GM19467 (cell line): ENCODE measurements around the gene LCN12.

Experiments
- ATAC-seq: cut with Tn5 transposase; IDR thresholded peaks from one replicate; pipeline ENCODE4 v1.9.1; 2021; ENCODE audit warnings: mild to moderate bottlenecking, moderate library complexity; ENCODE audit not compliant: unreplicated experiment

LCN12 gene

DNA sequence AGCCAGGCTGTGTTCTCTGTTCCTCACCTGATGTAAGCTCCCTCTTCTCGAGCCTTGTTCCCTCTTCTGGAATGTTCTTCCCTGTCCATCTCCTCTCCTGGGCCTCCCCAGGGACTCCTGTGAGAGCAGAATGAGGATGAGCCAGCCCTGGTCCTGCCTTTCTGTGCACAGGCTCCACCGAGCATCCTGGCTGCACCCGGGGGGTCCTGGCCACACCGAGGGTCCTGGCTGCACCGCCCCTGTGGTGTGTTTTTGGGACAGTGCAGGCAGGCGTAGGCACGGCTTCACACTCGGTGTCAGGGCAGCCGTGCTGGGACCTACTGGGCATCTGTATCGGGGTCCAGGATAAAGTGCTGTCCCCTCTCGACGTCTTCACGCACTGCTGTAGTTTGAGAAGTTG is 25.3 kb upstream of the LCN12 start:
- ATAC-seq = no peak

DNA sequence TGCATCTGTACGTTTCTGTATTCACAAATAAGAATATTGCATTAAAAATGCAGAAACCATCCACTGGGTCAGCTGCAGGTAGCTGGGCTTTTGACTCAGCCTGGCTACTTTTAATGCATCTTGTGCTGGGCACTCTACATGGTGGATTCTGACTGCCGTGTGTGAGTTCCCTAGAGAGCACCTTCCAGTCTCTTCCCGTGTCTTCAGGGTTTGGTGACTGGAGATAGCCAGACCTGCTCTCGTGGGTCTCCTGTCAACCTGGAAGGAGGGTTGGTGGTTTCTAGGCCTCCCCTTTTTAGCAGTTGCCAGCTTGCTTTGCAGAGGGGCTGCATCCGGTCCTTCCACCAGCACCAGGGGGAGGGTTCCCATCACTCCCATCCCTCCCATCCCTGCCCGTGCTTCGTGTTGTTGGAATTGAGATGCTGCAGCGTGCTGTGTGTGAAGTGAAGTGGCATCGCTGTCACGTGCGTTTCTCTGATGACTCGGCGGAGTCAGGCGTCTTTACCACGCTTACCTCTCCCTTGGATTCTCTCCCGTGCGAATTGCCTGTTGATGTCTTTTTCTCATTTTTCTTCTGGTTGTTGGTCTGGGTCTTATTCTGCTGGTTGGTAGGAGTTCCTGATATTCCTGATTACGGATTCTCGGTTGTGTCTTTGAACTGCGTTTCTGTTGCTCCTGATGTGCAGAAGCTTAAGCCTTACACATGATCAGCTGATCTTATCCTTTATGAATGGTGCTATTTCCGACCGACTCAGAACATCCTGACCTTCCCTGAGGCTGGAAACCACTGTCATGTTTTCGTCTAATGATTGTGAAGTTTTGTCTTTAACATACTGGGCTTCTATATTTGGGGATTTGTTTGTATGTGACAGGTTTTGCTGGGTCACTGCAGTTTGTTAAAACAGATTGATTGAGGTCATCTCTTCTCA is 24.5 kb upstream of the LCN12 start:
- no peak for ATAC-seq

DNA sequence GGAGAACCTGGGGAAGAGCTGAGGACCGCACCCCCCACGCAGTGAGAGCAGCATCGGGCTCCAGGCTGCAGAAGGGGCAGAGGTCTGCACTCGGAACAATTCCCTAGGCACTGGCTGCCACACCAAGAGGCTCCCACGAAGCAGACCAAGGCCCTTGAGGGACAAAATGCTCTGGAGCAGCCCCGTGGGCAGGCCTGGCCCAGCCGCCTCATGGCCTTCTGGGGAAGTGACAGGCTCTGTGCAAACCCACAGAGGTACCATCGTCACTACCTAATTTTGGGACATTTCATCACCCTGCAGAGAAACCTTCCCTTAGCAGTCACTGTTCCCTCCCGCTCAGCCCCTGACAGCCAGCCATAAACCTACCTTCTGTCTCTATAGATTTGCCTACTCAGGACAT is 23.5 kb upstream of the LCN12 start:
- no peak for ATAC-seq

DNA sequence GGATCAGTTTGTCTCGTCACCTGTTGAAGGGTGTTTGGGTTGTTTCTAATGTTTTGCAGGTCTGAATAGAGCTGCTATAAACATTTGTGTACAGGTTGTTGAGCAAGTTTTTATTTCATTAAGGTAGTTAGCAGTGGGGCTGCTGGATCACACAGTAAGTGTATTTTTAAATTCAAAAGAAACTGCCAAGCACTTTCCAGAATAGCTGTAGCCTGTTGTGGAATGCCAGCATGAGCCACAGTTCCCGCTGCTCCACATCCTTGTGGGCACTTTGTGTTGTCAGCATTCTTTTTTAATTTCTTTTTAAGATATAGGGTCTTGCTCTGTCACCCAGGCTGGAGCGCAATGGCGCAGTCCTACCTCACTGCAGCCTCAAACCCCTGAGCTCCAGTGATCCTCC is 22.1 kb upstream of the LCN12 start:
- no peak for ATAC-seq

DNA sequence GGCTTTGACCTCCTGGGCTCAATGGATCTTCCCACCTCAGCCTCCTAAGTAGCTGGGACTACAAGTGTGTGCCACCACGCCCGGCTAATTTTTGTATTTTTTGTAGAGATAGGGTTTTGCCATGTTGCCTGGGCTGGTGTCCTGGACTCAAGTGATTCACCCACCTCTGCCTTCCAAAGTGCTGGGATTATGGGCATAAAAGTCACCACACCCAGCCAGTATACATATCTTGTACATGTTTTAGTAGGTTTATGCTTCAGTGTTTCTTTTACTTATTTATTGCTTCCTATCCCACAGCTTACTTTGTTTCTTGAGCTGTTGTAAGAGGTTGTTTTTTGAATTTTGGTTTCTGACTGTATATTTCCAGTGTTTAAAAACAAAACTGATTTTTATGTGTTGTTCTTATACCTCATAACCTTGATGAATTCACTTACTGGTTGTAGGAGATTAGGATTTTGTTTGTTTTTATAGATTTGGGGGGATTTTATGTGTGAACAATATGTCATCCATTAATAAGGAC is 20.4 kb upstream of the LCN12 start:
- no peak for ATAC-seq

DNA sequence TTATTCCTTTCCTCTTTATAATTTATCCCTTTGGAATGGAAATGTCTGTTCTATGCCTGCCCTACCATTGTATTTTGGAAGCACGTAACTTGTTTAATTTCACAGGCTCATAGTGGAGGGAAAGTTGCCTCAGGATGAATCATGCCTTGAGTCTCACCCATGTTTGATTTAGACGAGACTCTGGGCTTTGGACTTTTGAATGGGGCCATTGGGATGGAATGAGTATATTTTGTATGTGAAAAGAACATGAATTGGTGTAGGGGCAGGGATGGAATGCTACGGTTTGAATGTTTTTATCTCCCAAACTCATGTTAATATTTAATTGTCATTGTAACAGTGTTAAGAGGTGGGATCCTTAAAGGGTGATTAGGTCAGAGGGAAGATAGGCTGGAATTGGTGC is 17.8 kb upstream of the LCN12 start:
- no peak for ATAC-seq

DNA sequence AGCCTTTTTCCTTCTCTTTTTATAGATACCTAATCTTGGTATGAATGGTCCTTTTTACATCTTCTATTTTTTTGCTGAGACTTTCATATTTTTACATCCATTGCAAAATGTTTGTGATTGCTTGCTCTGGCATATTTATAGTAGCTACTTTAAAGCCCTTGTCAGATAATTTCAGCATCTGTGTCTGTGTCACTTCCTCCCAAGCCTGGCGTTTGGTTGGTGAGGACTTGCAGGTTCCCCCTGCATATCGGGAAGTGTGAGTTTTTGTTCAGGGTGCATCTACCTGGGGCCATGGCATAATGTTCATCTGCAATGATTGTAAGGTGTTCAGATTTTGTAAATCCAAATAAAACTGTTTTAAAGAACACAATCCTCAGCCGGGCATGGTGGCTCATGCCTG is 16.4 kb upstream of the LCN12 start:
- ATAC-seq = no peak

DNA sequence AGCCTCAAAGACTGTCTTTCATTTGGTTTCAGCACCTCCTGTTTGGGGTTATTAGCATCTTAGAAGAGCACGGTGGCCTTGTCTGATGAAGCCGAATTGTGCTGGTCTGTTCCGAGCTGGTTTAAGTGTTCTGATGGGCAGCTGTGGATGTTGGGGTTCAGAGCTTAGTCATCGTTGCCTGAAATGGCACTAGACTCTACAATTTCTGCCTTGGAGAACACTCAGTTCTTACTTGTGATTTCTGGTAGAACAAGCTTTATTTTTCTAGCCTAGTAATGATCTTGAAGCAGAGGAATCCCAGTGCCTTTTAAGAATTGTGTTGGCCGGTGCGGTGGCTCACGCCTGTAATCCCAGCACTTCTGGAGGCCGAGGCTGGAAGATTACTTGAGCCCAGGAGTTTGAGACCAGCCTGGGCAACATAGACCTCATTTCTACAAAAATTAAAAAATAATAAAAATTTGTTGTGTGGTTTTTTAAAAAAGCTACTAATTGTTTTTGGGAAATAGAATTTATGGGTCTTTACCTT is 15.4 kb upstream of the LCN12 start:
- ATAC-seq = no peak

DNA sequence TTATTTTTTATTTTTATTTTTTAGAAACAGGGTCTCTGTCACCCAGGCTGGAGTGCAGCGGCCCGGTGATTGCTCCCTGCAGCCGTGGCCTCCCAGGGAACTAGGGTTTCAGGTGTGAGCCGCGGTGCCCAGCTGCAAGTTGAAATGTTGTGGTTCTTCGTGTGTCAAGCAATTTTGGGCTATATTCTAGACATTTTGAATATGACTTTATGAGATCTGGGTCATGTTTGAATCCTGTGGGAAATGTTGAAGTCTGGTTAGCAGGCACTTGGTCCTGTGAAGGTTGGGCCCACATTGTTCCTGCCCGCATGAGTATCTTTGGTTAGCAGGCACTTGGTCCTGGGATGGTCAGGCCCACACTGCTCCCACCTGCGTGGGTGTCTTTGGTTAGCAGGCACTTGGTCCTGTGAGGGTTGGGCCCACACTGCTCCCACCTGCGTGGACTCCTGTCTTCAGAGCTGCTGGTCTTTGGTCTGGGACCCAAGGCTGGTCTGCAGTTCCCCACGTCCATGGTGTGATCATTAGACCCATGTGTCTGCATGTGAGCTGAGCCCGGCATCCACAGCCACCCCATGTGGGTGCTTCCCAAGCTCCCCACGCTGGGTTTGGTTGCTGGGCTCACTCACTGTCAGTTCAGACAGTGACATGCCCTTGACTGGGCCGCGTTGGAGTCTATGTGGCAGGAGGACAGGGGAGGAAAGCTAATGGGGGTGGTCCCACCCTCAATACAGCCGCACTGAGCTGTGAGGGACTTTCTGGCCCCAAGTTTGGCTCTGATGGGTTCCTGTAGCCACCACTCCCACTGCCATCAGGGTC is 14.7 kb upstream of the LCN12 start:
- ATAC-seq = no peak

DNA sequence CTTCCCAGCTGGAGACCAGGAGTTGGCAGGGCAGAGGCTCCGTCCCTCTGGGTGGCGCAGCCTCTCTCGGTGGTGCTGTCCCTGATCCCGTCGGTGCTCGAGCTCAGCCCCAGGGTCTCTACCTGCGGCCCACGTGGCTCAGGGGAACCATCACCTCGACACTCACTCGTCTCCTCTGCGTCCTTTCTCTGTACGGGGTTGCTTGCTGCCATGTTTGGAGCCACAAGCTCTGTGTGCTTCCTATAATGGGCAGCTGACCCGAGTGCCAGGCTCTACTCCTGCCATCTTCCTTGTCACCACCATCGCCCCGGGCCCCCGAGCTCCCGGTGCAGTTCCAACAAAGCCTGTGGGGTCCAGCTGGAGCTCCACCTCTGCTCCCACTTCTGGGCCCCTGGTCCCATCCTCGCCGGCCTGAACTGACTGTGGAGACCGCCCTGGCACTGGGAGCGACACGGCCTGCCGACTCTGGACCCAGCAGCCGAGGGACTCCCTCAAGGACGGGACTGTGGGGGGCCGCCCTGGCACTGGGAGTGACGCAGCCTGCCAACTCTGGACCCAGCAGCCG is 12.6 kb upstream of the LCN12 start:
- ATAC-seq = no peak

DNA sequence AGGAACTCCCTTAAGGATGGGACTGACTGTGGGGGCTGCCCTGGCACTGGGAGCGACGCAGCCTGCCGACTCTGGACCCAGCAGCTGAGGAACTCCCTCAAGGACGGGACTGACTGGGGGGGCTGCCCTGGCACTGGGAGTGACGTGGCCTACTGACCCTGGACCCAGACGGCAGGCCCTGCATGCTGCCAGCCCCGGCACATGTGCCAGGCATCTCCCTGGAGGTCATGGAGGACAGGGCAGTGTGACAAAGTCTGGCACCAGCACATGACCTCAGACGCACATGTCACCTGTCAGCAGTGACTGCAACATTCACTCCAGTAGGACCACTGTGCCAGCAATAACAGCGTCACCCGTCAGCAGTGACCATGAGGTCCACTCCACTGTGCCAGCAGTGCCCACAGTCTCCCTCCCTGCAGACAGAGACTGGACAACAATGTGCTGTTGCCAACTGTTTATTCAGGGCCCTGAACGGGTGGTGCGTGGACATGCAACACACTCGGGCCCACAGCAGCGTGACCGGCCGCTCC is 12.0 kb upstream of the LCN12 start:
- ATAC-seq = no peak

DNA sequence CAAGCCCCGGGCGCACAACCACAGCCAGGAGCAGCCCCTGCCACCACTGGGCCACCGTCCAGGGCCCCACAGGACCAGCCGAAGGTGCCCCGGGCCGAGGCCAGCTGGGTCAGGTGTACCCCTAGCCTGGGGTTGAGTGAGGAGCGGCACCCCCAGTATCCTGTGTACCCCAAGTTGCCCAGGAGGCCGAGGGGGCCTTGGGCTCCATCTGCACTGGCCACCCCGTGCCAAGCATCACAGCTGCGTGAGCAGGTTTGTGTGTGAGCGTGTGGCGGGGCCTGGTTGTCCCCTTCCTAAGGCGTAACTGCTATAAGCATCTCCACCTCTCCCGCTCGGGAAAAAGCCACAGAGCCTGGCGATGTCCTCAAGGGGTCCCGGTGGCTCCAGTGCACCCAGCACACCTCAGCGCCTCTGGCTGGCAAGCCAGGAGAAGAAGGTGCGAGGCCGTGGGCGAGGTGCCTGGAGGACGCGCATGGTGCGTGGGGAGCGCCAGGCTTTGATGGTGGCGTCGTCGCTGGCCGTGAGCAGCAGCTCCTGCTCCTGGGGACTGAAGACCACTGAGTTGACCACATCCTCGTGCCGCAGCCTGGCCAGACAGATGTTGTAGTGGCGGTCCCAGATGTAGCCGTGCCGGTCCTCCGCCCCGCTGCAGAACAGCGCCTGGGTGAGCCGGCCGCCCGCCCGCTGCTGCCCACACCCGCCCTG is 11.4 kb upstream of the LCN12 start:
- no peak for ATAC-seq

DNA sequence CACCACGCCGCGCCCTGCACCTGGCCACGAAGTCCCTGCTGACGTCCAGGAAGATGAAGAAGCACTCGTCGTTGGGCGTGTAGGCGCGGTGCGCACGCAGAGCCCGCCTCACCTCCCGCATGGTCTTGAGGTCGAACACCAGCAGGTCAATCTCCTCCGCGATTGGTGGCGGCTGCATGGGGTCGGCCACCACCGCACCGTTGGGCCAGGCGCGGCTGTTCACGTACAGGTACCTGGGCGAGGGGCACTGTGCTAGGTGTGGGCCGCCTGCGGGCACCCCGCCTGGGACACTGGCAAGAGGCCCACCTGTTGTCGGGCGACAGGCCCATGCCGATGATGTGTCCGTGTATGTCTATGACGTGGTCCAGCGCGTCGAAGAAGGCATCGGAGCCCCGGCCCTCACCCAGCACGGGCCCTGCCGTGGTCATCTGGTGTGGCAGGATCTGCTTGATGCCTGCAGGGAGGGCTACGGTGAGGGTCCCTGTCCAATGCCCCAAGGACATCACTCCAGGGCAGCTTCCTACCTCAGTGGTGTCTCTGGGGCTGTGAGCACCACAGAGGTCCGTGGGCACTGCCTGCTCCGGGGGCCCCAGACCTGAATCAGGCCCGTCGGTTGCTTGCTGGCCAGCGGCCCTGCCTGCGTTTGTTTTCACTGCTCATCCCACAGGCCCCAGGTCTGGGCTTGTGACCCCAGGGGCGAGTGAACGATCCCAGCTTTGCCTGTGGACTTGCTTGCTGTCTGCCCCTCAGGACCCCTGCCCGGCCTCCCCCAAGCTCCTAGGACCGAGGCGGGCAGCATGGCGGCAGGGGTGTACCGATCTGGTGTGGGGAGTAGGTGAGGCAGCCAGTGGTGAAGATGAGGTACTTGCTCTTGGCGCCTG is 10.6 kb upstream of the LCN12 start:
- no peak for ATAC-seq

DNA sequence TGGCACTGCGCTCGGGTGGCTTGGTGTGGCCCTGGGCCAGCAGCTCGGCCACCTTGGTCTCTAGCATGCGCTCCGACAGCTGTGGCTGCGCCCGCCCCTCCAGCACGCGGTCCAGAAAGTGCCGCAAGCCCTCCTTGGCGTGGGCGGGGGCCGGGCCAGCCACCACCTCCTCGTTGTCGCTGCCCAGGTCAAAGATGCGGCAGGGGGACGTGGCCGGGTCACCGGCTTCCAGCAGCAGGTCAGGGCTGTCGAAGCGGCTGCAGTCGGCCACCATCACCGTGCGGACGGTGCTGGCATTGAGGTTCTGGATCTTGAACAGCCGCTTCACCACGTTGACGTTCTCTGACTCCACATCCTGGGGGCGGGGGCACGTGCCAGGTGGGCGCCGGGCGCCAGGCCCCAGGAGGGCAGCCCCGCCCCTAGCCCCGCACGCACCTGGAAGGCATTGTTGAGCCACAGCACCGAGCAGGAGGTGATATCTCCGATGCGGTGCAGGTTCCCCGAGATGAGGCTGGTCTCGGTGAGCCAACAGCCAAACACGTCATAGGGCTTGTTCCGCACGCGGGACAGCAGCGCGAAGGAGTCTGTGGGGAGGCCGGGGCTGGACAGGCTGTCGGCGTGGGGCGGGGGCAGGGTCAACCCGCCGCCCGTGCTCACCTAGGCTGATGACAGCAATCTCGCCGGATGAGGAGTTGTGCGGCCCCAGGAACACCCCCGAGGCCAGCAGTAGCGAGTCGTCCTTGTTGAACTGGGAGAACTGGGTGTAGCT is 9.8 kb upstream of the LCN12 start:
- no peak for ATAC-seq

DNA sequence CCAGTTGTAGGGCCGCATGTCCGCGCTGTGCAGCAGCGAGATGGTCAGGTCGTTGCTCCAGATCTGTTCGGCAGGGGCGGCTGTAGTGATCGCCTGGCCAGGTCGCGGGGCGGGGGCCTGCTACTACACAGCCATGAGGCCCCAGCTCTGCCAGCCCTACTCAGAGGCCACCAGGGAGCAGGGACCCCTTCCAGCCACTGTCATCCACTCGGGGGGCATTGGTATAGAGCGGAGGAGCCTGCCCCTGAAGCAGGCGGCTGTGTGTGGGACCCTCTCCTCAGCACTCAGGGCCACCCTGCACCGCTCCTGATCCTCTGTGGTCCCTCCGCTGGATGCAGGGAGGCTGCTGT is 9.2 kb upstream of the LCN12 start:
- ATAC-seq = no peak

DNA sequence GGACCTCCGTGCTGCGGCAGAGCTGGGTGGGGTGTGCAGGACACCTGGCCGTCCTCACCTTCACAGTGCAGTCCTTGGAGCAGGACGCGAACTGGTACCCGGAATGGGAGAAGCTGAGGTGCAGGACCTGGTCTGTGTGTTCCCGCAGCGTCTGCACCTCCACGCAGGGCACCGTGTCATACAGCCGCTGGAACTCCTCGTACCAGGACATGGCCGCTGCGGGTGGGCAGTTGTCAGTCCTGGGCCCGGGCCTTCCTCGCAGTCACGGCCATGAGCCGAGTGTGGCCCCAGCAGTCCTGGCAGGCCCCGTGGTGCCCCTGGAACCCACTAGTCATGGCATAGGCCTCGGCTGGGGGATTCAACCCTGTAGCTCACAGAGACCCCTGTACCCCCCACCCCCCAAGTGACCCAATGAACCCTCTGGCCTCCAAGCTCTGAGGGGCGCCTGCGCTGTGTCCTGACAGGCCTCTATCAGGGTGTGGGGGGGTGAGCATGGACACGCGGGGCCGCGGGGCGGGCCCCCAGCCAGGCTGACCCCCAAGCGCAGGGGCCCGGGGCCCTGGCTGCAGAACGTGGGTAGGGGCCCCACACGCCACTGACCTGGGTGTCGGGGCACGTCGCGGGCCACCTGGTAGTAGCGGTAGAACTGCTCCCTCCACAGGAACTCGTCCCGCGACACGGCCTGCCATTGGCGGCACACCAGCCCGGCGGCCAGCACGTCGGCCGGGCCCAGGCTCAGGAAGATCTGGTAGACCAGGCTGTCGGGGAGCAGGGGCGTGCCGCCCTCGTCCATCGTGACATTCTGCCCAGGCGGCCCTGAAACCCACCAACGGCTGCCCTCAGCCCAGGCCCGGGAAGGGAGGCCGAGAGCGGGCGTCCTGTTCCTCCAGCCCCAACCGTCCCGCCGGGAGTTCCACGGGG is 8.5 kb upstream of the LCN12 start:
- ATAC-seq = peak; percentile 18

DNA sequence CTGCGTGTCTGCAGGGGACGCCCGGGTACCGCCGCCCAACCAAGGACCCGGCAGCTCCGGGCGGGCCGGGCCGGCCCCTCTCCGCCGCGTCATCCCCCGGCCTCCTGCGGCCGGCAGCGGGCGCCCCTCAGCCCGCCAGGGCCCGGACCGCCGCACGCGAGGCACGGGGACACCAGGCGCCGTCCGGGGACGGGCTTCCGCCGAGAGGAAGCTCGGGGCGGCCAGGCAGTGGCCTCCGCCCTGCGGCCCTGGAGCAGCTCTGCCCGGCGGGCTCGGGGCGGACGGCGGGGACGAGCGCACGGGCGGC is 7.9 kb upstream of the LCN12 start:
- peak; percentile 31 for ATAC-seq
